IMR-90 (cell line): ENCODE measurements around the gene TRMT11. TPM values are rescaled to one million over a fixed set of nuclear protein-coding genes. Genes with fewer than 3 reads are reported as not detected.

Experiments
- ATAC-seq: fragments of 200-7000 bp; cut with Tn5 transposase; 2 replicates; pipeline ENCODE4 v1.9.1; 2020; ENCODE audit warnings: low read depth, mild to moderate bottlenecking, moderate library complexity
- BruUV-seq: library from RNA; stranded (reverse); fragments of 400-500 nt; replicated peaks from 2 replicates; lab custom pipeline; 2021; lab: Mats Ljungman, UMichigan
- CTCF ChIA-PET: fragments of 300-600 bp; formaldehyde crosslinking; extraction: SDS; loops from one replicate; lab custom pipeline; 2021; ENCODE audit warnings: antibody characterized with exemption; lab: Yijun Ruan, JAX
- POLR2A ChIA-PET: fragments of 300-600 bp; sonication (Branson Sonifier 250); formaldehyde crosslinking; loops from one replicate; lab custom pipeline; 2022; ENCODE audit warnings: antibody characterized with exemption; ENCODE audit not compliant: unreplicated experiment; lab: Charles Lee
- DNase-seq: peaks from one replicate; pipeline ENCODE4 v3.0.0; 2013
- H2AFZ ChIP-seq: replicated peaks from 2 replicates; pipeline ENCODE3; 2013; ENCODE audit warnings: low read length, mild to moderate bottlenecking; ENCODE audit not compliant: poor library complexity
- H2AK5ac ChIP-seq: 2 replicates; pipeline ENCODE4 v1.6.1; 2013; ENCODE audit warnings: low read depth, low read length, inconsistent platforms
- H2AK9ac ChIP-seq: replicated peaks from 2 replicates; pipeline ENCODE3; 2013; ENCODE audit warnings: mild to moderate bottlenecking, low read depth, low read length, moderate library complexity; ENCODE audit not compliant: poor library complexity
- H2BK120ac ChIP-seq: 2 replicates; pipeline ENCODE4 v1.6.1; 2013; ENCODE audit warnings: low read depth, low read length, inconsistent platforms
- H2BK15ac ChIP-seq: 3 replicates; pipeline ENCODE4 v1.6.1; 2013; ENCODE audit warnings: low read depth, low read length, inconsistent platforms
- H2BK20ac ChIP-seq: 2 replicates; pipeline ENCODE4 v1.6.1; 2013; ENCODE audit warnings: low read depth, mild to moderate bottlenecking, inconsistent platforms, low read length, moderate library complexity
- H2BK5ac ChIP-seq: 2 replicates; pipeline ENCODE4 v1.6.1; 2013; ENCODE audit warnings: mild to moderate bottlenecking, low read depth, low read length, inconsistent platforms; ENCODE audit not compliant: poor library complexity, severe bottlenecking
- H3K14ac ChIP-seq: replicated peaks from 2 replicates; pipeline ENCODE4 v1.6.1; 2013; ENCODE audit warnings: low read depth, low read length, inconsistent platforms
- H3K18ac ChIP-seq: 2 replicates; pipeline ENCODE4 v1.6.1; 2013; ENCODE audit warnings: low read depth, low read length, control low read depth
- H3K23ac ChIP-seq: 2 replicates; pipeline ENCODE4 v1.6.1; 2013; ENCODE audit warnings: low read depth, low read length, inconsistent platforms
- H3K27ac ChIP-seq: 2 replicates; pipeline ENCODE4 v1.5.1; 2013; ENCODE audit warnings: mild to moderate bottlenecking, control low read depth, low read length; ENCODE audit not compliant: insufficient read depth
- H3K27me3 ChIP-seq: 2 replicates; pipeline ENCODE4 v1.6.1; 2013; ENCODE audit warnings: low read length; ENCODE audit not compliant: control insufficient read depth, insufficient read depth
- H3K36me3 ChIP-seq: 2 replicates; pipeline ENCODE4 v1.6.1; 2013; ENCODE audit warnings: low read length, mixed read lengths; ENCODE audit not compliant: control insufficient read depth, insufficient read depth
- H3K4ac ChIP-seq: 2 replicates; pipeline ENCODE4 v1.6.1; 2013; ENCODE audit warnings: low read depth, low read length, inconsistent platforms
- H3K4me1 ChIP-seq: 2 replicates; pipeline ENCODE4 v1.6.1; 2013; ENCODE audit warnings: low read length, mixed read lengths; ENCODE audit not compliant: control insufficient read depth, insufficient read depth
- H3K4me2 ChIP-seq: 2 replicates; pipeline ENCODE4 v1.6.1; 2013; ENCODE audit warnings: low read depth, mild to moderate bottlenecking, control low read depth, low read length, moderate library complexity
- H3K4me3 ChIP-seq: 2 replicates; pipeline ENCODE4 v1.5.1; 2013; ENCODE audit warnings: low read depth, mild to moderate bottlenecking, control low read depth, low read length, moderate library complexity; ENCODE audit not compliant: insufficient read depth
- H3K56ac ChIP-seq: 2 replicates; pipeline ENCODE4 v1.6.1; 2013; ENCODE audit warnings: low read length, inconsistent platforms; ENCODE audit not compliant: insufficient read depth; ENCODE audit errors: extremely low read depth
- H3K79me1 ChIP-seq, 2 experiments: 2 replicates each; pipeline ENCODE4 v1.6.1; 2013; ENCODE audit warnings: low read length in 2 of 2, inconsistent platforms in 1 of 2, low read depth in 1 of 2
- H3K9ac ChIP-seq: 2 replicates; pipeline ENCODE4 v1.6.1; 2013; ENCODE audit warnings: low read depth, low read length, control low read depth
- H3K9me1 ChIP-seq: 2 replicates; pipeline ENCODE4 v1.6.1; 2013; ENCODE audit warnings: low read length, inconsistent platforms; ENCODE audit not compliant: insufficient read depth
- H3K9me3 ChIP-seq: 2 replicates; pipeline ENCODE4 v1.6.1; 2013; ENCODE audit warnings: low read length; ENCODE audit not compliant: control insufficient read depth, insufficient read depth
- H4K20me1 ChIP-seq: 2 replicates; pipeline ENCODE4 v1.6.1; 2013; ENCODE audit warnings: low read length, inconsistent platforms; ENCODE audit not compliant: insufficient read depth
- H4K5ac ChIP-seq: 2 replicates; pipeline ENCODE4 v1.6.1; 2013; ENCODE audit warnings: mild to moderate bottlenecking, low read depth, low read length, control low read depth
- H4K8ac ChIP-seq, 2 experiments: 2 replicates each; pipeline ENCODE4 v1.6.1; 2013; ENCODE audit warnings: low read depth in 2 of 2, low read length in 2 of 2, control low read depth in 1 of 2, inconsistent platforms in 1 of 2
- H4K91ac ChIP-seq: 2 replicates; pipeline ENCODE4 v1.6.1; 2013; ENCODE audit warnings: low read depth, low read length, inconsistent platforms; ENCODE audit not compliant: insufficient read depth
- BHLHE40 ChIP-seq: fragments of 150-350 bp; IDR thresholded peaks from 2 replicates; pipeline ENCODE4 v1.6.1; 2016; ENCODE audit warnings: mild to moderate bottlenecking, low read depth, low read length
- CEBPB ChIP-seq: IDR thresholded peaks from 2 replicates; pipeline ENCODE4 v1.6.1; 2012; ENCODE audit warnings: low read depth, low read length, improper control_type of control experiment
- CHD1 ChIP-seq: IDR thresholded peaks from 2 replicates; pipeline ENCODE4 v1.6.1; 2012; ENCODE audit warnings: low read depth, low read length, improper control_type of control experiment
- FOS ChIP-seq: fragments of 150-350 bp; IDR thresholded peaks from 2 replicates; pipeline ENCODE4 v1.6.1; 2016; ENCODE audit warnings: low read depth, low read length
- MAFK ChIP-seq: IDR thresholded peaks from 2 replicates; pipeline ENCODE4 v1.6.1; 2012; ENCODE audit warnings: low read depth, low read length, improper control_type of control experiment
- MAZ ChIP-seq: IDR thresholded peaks from 2 replicates; pipeline ENCODE4 v1.6.1; 2012; ENCODE audit warnings: low read depth, mild to moderate bottlenecking, low read length, improper control_type of control experiment, moderate library complexity, borderline replicate concordance
- MXI1 ChIP-seq: IDR thresholded peaks from 2 replicates; pipeline ENCODE4 v1.6.1; 2012; ENCODE audit warnings: low read depth, mild to moderate bottlenecking, low read length, moderate library complexity, borderline replicate concordance
- NFE2L2 ChIP-seq: fragments of 150-350 bp; IDR thresholded peaks from 2 replicates; pipeline ENCODE4 v1.6.1; 2016; ENCODE audit warnings: low read depth, mild to moderate bottlenecking, low read length
- POLR2A ChIP-seq: IDR thresholded peaks from 2 replicates; pipeline ENCODE4 v1.6.1; 2012; ENCODE audit warnings: mild to moderate bottlenecking, low read depth, low read length
- RAD21 ChIP-seq: IDR thresholded peaks from 2 replicates; pipeline ENCODE4 v1.6.1; 2012; ENCODE audit warnings: low read length, improper control_type of control experiment
- RCOR1 ChIP-seq: IDR thresholded peaks from 2 replicates; pipeline ENCODE4 v1.6.1; 2012; ENCODE audit warnings: mild to moderate bottlenecking, low read length, improper control_type of control experiment; ENCODE audit not compliant: insufficient replicate concordance
- RFX5 ChIP-seq: IDR thresholded peaks from 2 replicates; pipeline ENCODE4 v1.8.0; 2012; ENCODE audit warnings: low read depth, mild to moderate bottlenecking, low read length, moderate library complexity
- SMC3 ChIP-seq: fragments of 150-350 bp; IDR thresholded peaks from 2 replicates; pipeline ENCODE4 v1.6.1; 2016; ENCODE audit warnings: low read depth, mild to moderate bottlenecking, antibody characterized with exemption, low read length, moderate library complexity
- USF2 ChIP-seq: fragments of 150-350 bp; IDR thresholded peaks from 2 replicates; pipeline ENCODE4 v1.6.1; 2017; ENCODE audit warnings: mild to moderate bottlenecking, antibody characterized with exemption, low read length, low read depth
- WGBS, 2 experiments: methylation state at CpG; one replicate each; pipeline versions ENCODE4 v1.1.5 to v1.1.7; 2013; ENCODE audit warnings: missing lambda C conversion rate in 2 of 2; ENCODE audit not compliant: insufficient read length in 1 of 2; ENCODE audit errors: extremely low coverage in 2 of 2; 5-methylcytosine and 5-hydroxymethylcytosine counted together
- dilution Hi-C: fragments of 300-500 bp; cut with HindIII; formaldehyde crosslinking; loops from one replicate; pipeline ENCODE4 v1.14.3; 2018; ENCODE audit warnings: low sequenced_read_pairs; ENCODE audit not compliant: unreplicated experiment
- in situ Hi-C: fragments of 300-500 bp; cut with MboI; formaldehyde crosslinking; loops from 3 replicates; pipeline ENCODE4 v1.14.3; 2019; ENCODE audit warnings: low sequenced_read_pairs, inconsistent platforms, mixed read lengths
- intact Hi-C: fragments of 100-400 bp; cut with micrococcal nuclease; formaldehyde crosslinking; loops from 2 replicates; pipeline ENCODE4 v1.10.0; 2022
- polyA plus RNA-seq, 3 experiments: library from polyadenylated mRNA; depleted of rRNA; stranded (reverse); fragments of >200 nt; gene quantifications; 2 replicates each; pipeline ENCODE4 v1.2.3, GENCODE V29; 2012; ENCODE audit warnings: low replicate concordance in 1 of 3
- total RNA-seq: library from RNA; depleted of rRNA; stranded (reverse); fragments of >200 nt; gene quantifications from 2 replicates; pipeline ENCODE4 v1.2.3, GENCODE V29; 2012
- TF ChIP-seq, protein P1 (sequence below): fragments of 150-350 bp; IDR thresholded peaks from 2 replicates; pipeline ENCODE4 v1.6.1; 2016; ENCODE audit warnings: low read depth, mild to moderate bottlenecking, low read length, moderate library complexity, borderline replicate concordance
- TF ChIP-seq, protein P2 (sequence below): conservative IDR thresholded peaks from 2 replicates; pipeline ENCODE4 v1.5.1; 2012; ENCODE audit warnings: mild to moderate bottlenecking, low read depth, low read length, improper control_type of control experiment

Gene TRMT11
- total and polyA plus RNA-seq, 2 of the 4 experiments (the other 2 are of a cell fraction), result 14.3 to 19.0 TPM

DNA sequence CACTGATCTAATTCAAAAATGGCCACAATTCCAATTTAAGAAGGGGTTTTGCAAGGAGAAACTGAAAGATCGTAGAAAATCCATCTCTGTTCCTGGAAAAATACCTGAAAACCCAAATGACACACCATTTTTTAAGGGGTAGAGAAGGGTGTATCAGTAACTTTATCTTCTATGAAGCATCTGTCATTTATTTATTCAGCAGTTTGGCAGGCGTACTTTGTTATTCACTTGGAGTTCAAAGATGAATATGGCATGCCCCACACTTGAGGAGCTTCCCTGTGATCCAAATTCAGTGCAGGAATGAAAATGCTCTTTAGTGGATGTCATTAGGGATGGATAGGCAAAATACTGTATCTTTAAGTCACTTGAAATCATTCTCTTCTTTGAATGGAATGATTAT is 22.5 kb upstream of the TRMT11 start:
- DNase-seq (no peak), ATAC-seq (no peak)
- ChIA-PET POLR2A (no interaction called here), CTCF (interaction anchor here (0.9 to 1.5 kb wide), 4 partner anchors 11 to 173 kb away, joined by 3 to 6 read pairs (median 4); partner anchors contain the start of gene NCOA7)
- Histone ChIP-seq H3K9me1 (no peaks in the 10 kb centered on the region; the same call in 1 of the 2 replicates), H2BK5ac (no peak overlapping the region), H3K9me3 (no peaks in the 10 kb centered on the region), H3K14ac (no peak overlapping the region), H3K79me1 (peaks cover 10 to 13% of the 10 kb centered on the region in 2 experiments), H3K4ac (no peak overlapping the region), H3K18ac (no peak overlapping the region), H3K4me2 (no peak overlapping the region), H2AFZ (no peak overlapping the region), H3K27ac (no peak overlapping the region), H3K4me3 (no peak overlapping the region), H3K9ac (no peak overlapping the region), H2BK15ac (no peak overlapping the region), H3K56ac (no peak overlapping the region), H4K8ac (no peak overlapping the region), H3K4me1 (no peaks in the 10 kb centered on the region), H2BK120ac (no peak overlapping the region), H4K5ac (no peak overlapping the region), H4K91ac (no peak overlapping the region), H3K36me3 (peaks cover 2% of the 10 kb centered on the region; the same call in 1 of the 2 replicates), H2AK9ac (no peak overlapping the region), H3K23ac (no peak overlapping the region), H3K27me3 (no peaks in the 10 kb centered on the region), H2BK20ac (no peak overlapping the region), H2AK5ac (no peak overlapping the region), H4K20me1 (no peaks in the 10 kb centered on the region)
- in situ Hi-C loops, result no loop called here
- dilution Hi-C loops, result no loop called here
- intact Hi-C loops, result loop anchor here (10.0 kb wide), 1 partner anchor 399 kb away; no protein-coding TSS in a partner anchor
- BruUV-seq, result no TSS peak
- no peak for TF ChIP-seq MAZ
- TF ChIP-seq USF2, result no peak
- no peak for TF ChIP-seq CEBPB
- no peak for TF ChIP-seq BHLHE40
- TF ChIP-seq CHD1, result no peak
- no peak for TF ChIP-seq RAD21
- TF ChIP-seq, protein P1, sequence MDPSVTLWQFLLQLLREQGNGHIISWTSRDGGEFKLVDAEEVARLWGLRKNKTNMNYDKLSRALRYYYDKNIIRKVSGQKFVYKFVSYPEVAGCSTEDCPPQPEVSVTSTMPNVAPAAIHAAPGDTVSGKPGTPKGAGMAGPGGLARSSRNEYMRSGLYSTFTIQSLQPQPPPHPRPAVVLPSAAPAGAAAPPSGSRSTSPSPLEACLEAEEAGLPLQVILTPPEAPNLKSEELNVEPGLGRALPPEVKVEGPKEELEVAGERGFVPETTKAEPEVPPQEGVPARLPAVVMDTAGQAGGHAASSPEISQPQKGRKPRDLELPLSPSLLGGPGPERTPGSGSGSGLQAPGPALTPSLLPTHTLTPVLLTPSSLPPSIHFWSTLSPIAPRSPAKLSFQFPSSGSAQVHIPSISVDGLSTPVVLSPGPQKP, result no peak
- no peak for TF ChIP-seq NFE2L2
- no peak for TF ChIP-seq RCOR1
- TF ChIP-seq SMC3, result no peak
- no peak for TF ChIP-seq MAFK
- TF ChIP-seq MXI1, result no peak
- no peak for TF ChIP-seq POLR2A
- TF ChIP-seq RFX5, result no peak
- TF ChIP-seq FOS, result no peak
- TF ChIP-seq, protein P2, sequence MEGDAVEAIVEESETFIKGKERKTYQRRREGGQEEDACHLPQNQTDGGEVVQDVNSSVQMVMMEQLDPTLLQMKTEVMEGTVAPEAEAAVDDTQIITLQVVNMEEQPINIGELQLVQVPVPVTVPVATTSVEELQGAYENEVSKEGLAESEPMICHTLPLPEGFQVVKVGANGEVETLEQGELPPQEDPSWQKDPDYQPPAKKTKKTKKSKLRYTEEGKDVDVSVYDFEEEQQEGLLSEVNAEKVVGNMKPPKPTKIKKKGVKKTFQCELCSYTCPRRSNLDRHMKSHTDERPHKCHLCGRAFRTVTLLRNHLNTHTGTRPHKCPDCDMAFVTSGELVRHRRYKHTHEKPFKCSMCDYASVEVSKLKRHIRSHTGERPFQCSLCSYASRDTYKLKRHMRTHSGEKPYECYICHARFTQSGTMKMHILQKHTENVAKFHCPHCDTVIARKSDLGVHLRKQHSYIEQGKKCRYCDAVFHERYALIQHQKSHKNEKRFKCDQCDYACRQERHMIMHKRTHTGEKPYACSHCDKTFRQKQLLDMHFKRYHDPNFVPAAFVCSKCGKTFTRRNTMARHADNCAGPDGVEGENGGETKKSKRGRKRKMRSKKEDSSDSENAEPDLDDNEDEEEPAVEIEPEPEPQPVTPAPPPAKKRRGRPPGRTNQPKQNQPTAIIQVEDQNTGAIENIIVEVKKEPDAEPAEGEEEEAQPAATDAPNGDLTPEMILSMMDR, result no peak
- WGBS, 2 experiments, result no CpG with 5 or more reads among the region's 2 CpGs
